ENCODE results near the gene ANXA11. TPM values are rescaled to one million over a fixed set of nuclear protein-coding genes. Genes with fewer than 3 reads are reported as not detected.

ANXA11 gene
- polyA plus RNA-seq, 1 experiment = 161 TPM

- no peak for DNase-seq (ENCODE audit: low read depth, low spot score)
- POLR2A ChIA-PET = no interaction called here
- H3K9me3 ChIP-seq (ENCODE audit: control insufficient read depth, insufficient read depth, low read length) = no peaks in the 10 kb centered on the region; the same call in 1 of the 2 replicates
- peak overlapping the region; percentile 33 for H3K27ac ChIP-seq (ENCODE audit: low read depth, low read length)
- no peak overlapping the region for H3K4me3 ChIP-seq (ENCODE audit: low read depth, low read length)
- no peaks in the 10 kb centered on the region for H3K27me3 ChIP-seq (ENCODE audit: control insufficient read depth, insufficient read depth, low read length)
- no peak for TF ChIP-seq CTCF (IDR thresholded peaks at IDR 0.05; ENCODE audit: low read depth, low read length)
- CTCF ChIA-PET = interaction anchor here (0.6 to 1.5 kb wide), 4 partner anchors 26 to 110 kb away, joined by 3 to 4 read pairs (median 3); no protein-coding TSS in a partner anchor
Measured at GRCh38 chr10:80177781-80178636, 27.3 kb downstream of the ANXA11 start.

GRCh38 chr10:80176526-80176925, 28.8 kb downstream of the ANXA11 start:
- POLR2A ChIA-PET = interaction anchor here (0.7 kb wide), 1 partner anchor 10 kb away, joined by 3 read pairs; no protein-coding TSS in a partner anchor
- H3K4me3 ChIP-seq (ENCODE audit: low read depth, low read length) = no peak overlapping the region
- H3K27me3 ChIP-seq (ENCODE audit: control insufficient read depth, insufficient read depth, low read length) = no peaks in the 10 kb centered on the region
- H3K9me3 ChIP-seq (ENCODE audit: control insufficient read depth, insufficient read depth, low read length) = no peaks in the 10 kb centered on the region; the same call in 1 of the 2 replicates
- no peak for TF ChIP-seq CTCF (IDR thresholded peaks at IDR 0.05; ENCODE audit: low read depth, low read length)
- no peak overlapping the region for H3K27ac ChIP-seq (ENCODE audit: low read depth, low read length)
- CTCF ChIA-PET = interaction anchor here (1.4 kb wide), 2 partner anchors 32 to 129 kb away, joined by 3 to 4 read pairs; no protein-coding TSS in a partner anchor
- DNase-seq (ENCODE audit: low read depth, low spot score) = no peak

- Histone ChIP-seq H3K4me3 (ENCODE audit: low read depth, low read length) (no peak overlapping the region), H3K27me3 (ENCODE audit: control insufficient read depth, insufficient read depth, low read length) (no peaks in the 10 kb centered on the region), H3K9me3 (ENCODE audit: control insufficient read depth, insufficient read depth, low read length) (no peaks in the 10 kb centered on the region; the same call in 1 of the 2 replicates), H3K27ac (ENCODE audit: low read depth, low read length) (no peak overlapping the region)
- ChIA-PET CTCF (interaction anchor here (1.4 kb wide), 1 partner anchor 30 kb away, joined by 4 read pairs; no protein-coding TSS in a partner anchor), POLR2A (no interaction called here)
- no peak for DNase-seq (ENCODE audit: low read depth, low spot score)
- no peak for TF ChIP-seq CTCF (IDR thresholded peaks at IDR 0.05; ENCODE audit: low read depth, low read length)
Measured at GRCh38 chr10:80174641-80175395, 30.5 kb downstream of the ANXA11 start.

- CTCF ChIA-PET = no interaction called here
Measured at GRCh38 chr10:80173466-80173865, 31.9 kb downstream of the ANXA11 start.

More at GRCh38 chr10:80173466-80173865, 31.9 kb downstream of the ANXA11 start:
- POLR2A ChIA-PET = no interaction called here
- Histone ChIP-seq H3K4me3 (ENCODE audit: low read depth, low read length) (no peak overlapping the region), H3K27ac (ENCODE audit: low read depth, low read length) (no peak overlapping the region), H3K9me3 (ENCODE audit: control insufficient read depth, insufficient read depth, low read length) (no peaks in the 10 kb centered on the region; the same call in 1 of the 2 replicates), H3K27me3 (ENCODE audit: control insufficient read depth, insufficient read depth, low read length) (no peaks in the 10 kb centered on the region)
- DNase-seq (ENCODE audit: low read depth, low spot score) = no peak
- no peak for TF ChIP-seq CTCF (IDR thresholded peaks at IDR 0.05; ENCODE audit: low read depth, low read length)

All from AG04450 (cell line).